Glutamatergic neuron (in vitro differentiated cells): Measurements from ENCODE around the gene CNTNAP2. TPM values are rescaled to one million over a fixed set of nuclear protein-coding genes. Genes with fewer than 3 reads are reported as not detected.

Experiments used
- DNase-seq: peaks from one replicate; pipeline ENCODE4 v3.0.0; 2022
- H3K27ac Mint-ChIP-seq: one replicate; pipeline ENCODE4 v1.8.0; 2020; ENCODE audit warnings: mild to moderate bottlenecking, mixed read lengths, inconsistent platforms; ENCODE audit not compliant: unreplicated experiment
- H3K27me3 Mint-ChIP-seq: one replicate; pipeline ENCODE4 v1.8.0; 2020; ENCODE audit warnings: mild to moderate bottlenecking, moderate library complexity, mixed read lengths, inconsistent platforms; ENCODE audit not compliant: unreplicated experiment
- H3K36me3 Mint-ChIP-seq: one replicate; pipeline ENCODE4 v1.8.0; 2020; ENCODE audit warnings: mild to moderate bottlenecking, mixed read lengths, inconsistent platforms; ENCODE audit not compliant: unreplicated experiment
- H3K4me1 Mint-ChIP-seq: one replicate; pipeline ENCODE4 v1.8.0; 2020; ENCODE audit warnings: mild to moderate bottlenecking, low read depth, mixed read lengths, inconsistent platforms; ENCODE audit not compliant: unreplicated experiment
- H3K4me3 Mint-ChIP-seq: one replicate; pipeline ENCODE4 v1.8.0; 2020; ENCODE audit warnings: mild to moderate bottlenecking, mixed read lengths, inconsistent platforms; ENCODE audit not compliant: unreplicated experiment
- H3K9me3 Mint-ChIP-seq: one replicate; pipeline ENCODE4 v1.8.0; 2020; ENCODE audit warnings: mild to moderate bottlenecking, moderate library complexity, mixed read lengths, inconsistent platforms; ENCODE audit not compliant: unreplicated experiment
- CTCF ChIP-seq: fragments of 200-600 bp; sonication (generic); IDR thresholded peaks from one replicate; pipeline ENCODE4 v1.5.0; 2021; ENCODE audit not compliant: partially characterized antibody, unreplicated experiment
- total RNA-seq: library from RNA; stranded (reverse); fragmentation: NEBNext Ultra II Directional; extraction: Animal tissue kit (Norgen Biotek cat#: 25700); gene quantifications from one replicate; pipeline ENCODE4 v1.2.1, GENCODE V29; 2021; ENCODE audit not compliant: unreplicated experiment

CNTNAP2 gene
- total RNA-seq, 1 donor from 2014 or later: 25.8 TPM

- H3K4me1 Mint-ChIP-seq: no peaks in the 10 kb centered on the region
Observed at GRCh38 chr7:146345251-146345650, 228.7 kb downstream of the CNTNAP2 start.

GRCh38 chr7:146346096-146346495 lies 229.5 kb downstream of the CNTNAP2 start:
- Mint-ChIP-seq H3K9me3 (no peaks in the 10 kb centered on the region), H3K4me3 (no peak overlapping the region), H3K27me3 (peaks cover 2% of the 10 kb centered on the region), H3K27ac (no peak overlapping the region), H3K4me1 (no peaks in the 10 kb centered on the region), H3K36me3 (no peaks in the 10 kb centered on the region)
- no peak for TF ChIP-seq CTCF
- no peak for DNase-seq

More at GRCh38 chr7:146345251-146345650, 228.7 kb downstream of the CNTNAP2 start:
- Mint-ChIP-seq H3K9me3 (no peaks in the 10 kb centered on the region), H3K27me3 (peaks cover 2% of the 10 kb centered on the region), H3K4me3 (no peak overlapping the region), H3K36me3 (no peaks in the 10 kb centered on the region), H3K27ac (no peak overlapping the region)
- DNase-seq: no peak
- TF ChIP-seq CTCF: no peak

- no peaks in the 10 kb centered on the region for H3K36me3 Mint-ChIP-seq
- H3K4me3 Mint-ChIP-seq: no peak overlapping the region
- DNase-seq: no peak
- H3K27ac Mint-ChIP-seq: no peak overlapping the region
- TF ChIP-seq CTCF: no peak
- H3K4me1 Mint-ChIP-seq: no peaks in the 10 kb centered on the region
- no peaks in the 10 kb centered on the region for H3K9me3 Mint-ChIP-seq
- no peaks in the 10 kb centered on the region for H3K27me3 Mint-ChIP-seq
Observed at GRCh38 chr7:146355216-146355615, 238.6 kb downstream of the CNTNAP2 start.

- Mint-ChIP-seq H3K27me3 (peaks cover 2% of the 10 kb centered on the region), H3K4me3 (no peak overlapping the region), H3K27ac (no peak overlapping the region), H3K4me1 (no peaks in the 10 kb centered on the region), H3K9me3 (no peaks in the 10 kb centered on the region), H3K36me3 (no peaks in the 10 kb centered on the region)
- DNase-seq: no peak
- no peak for TF ChIP-seq CTCF
Observed at GRCh38 chr7:146359176-146359575, 242.6 kb downstream of the CNTNAP2 start.

- DNase-seq: no peak
- H3K27ac Mint-ChIP-seq: no peak overlapping the region
- no peaks in the 10 kb centered on the region for H3K36me3 Mint-ChIP-seq
- H3K27me3 Mint-ChIP-seq: peaks cover 2% of the 10 kb centered on the region
- no peak overlapping the region for H3K4me3 Mint-ChIP-seq
- TF ChIP-seq CTCF: no peak
- H3K9me3 Mint-ChIP-seq: no peaks in the 10 kb centered on the region
- H3K4me1 Mint-ChIP-seq: no peaks in the 10 kb centered on the region
Observed at GRCh38 chr7:146366938-146367337, 250.3 kb downstream of the CNTNAP2 start.
